HEK293 (cell line): Measurements from ENCODE around the gene CEMP1.
"Not testable (repeated sequence)": the region's sequence is repeated elsewhere in the genome, so short reads cannot be mapped to it uniquely, and the experiment has no call there.

Experiments used
- CTCF ChIP-seq: fragments of 450-650 bp; formaldehyde crosslinking; IDR thresholded peaks from 2 replicates; pipeline ENCODE4 v1.5.1; 2016; ENCODE audit warnings: missing biosample characterization, missing genetic modification characterization
- IKZF3 ChIP-seq: fragments of 450-650 bp; IDR thresholded peaks from 2 replicates; pipeline ENCODE4 v1.5.0; 2018; ENCODE audit warnings: missing biosample characterization, mild to moderate bottlenecking, missing genetic modification characterization, moderate library complexity
- YY1 ChIP-seq: fragments of 450-650 bp; formaldehyde crosslinking; IDR thresholded peaks from 2 replicates; pipeline ENCODE4 v1.5.1; 2018; ENCODE audit warnings: missing biosample characterization, missing genetic modification characterization
- ZBTB48 ChIP-seq: fragments of 450-650 bp; formaldehyde crosslinking; IDR thresholded peaks from 2 replicates; pipeline ENCODE4 v1.5.1; 2016; ENCODE audit warnings: missing biosample characterization, missing genetic modification characterization
- ZFP41 ChIP-seq: fragments of 450-650 bp; formaldehyde crosslinking; IDR thresholded peaks from 2 replicates; pipeline ENCODE4 v1.5.1; 2016; ENCODE audit warnings: missing biosample characterization, missing genetic modification characterization, borderline replicate concordance
- ZNF114 ChIP-seq: fragments of 450-650 bp; formaldehyde crosslinking; IDR thresholded peaks from 2 replicates; pipeline ENCODE4 v1.5.0; 2017; ENCODE audit warnings: missing biosample characterization, missing genetic modification characterization
- ZNF138 ChIP-seq: fragments of 450-650 bp; formaldehyde crosslinking; IDR thresholded peaks from 2 replicates; pipeline ENCODE4 v1.5.1; 2016; ENCODE audit warnings: missing biosample characterization, missing genetic modification characterization, borderline replicate concordance
- ZNF274 ChIP-seq, 2 experiments: fragments of 200-500 bp in 1 of 2; fragments of 450-650 bp in 1 of 2; sonication (Bioruptor generic) in 1 of 2; formaldehyde crosslinking in 1 of 2; IDR thresholded peaks; 2 replicates each; pipeline versions ENCODE4 v1.5.1 to v1.6.1; 2014 to 2016; ENCODE audit warnings: borderline replicate concordance in 1 of 2, inconsistent platforms in 1 of 2, low read length in 1 of 2, missing biosample characterization in 1 of 2, missing genetic modification characterization in 1 of 2
- TF ChIP-seq, protein P1 (sequence below): fragments of 450-650 bp; formaldehyde crosslinking; IDR thresholded peaks from 2 replicates; pipeline ENCODE4 v1.5.1; 2016; ENCODE audit warnings: missing biosample characterization, missing genetic modification characterization

- not testable (repeated sequence) for TF ChIP-seq ZNF274 (IDR thresholded peaks at IDR 0.05; ENCODE audit: low read length); ZNF274 (tag by site-specific recombination; IDR thresholded peaks at IDR 0.05; ENCODE audit: borderline replicate concordance); ZFP41; IKZF3 (tag by site-specific recombination); CTCF (tag by site-specific recombination); YY1; ZBTB48 (tag by site-specific recombination); ZNF114 (tag by site-specific recombination); ZNF138
- TF ChIP-seq, protein P1, sequence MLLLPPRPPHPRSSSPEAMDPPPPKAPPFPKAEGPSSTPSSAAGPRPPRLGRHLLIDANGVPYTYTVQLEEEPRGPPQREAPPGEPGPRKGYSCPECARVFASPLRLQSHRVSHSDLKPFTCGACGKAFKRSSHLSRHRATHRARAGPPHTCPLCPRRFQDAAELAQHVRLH (tag by site-specific recombination), result not testable (repeated sequence)
Measured at GRCh38 chr16:2539192-2539844, 8.1 kb upstream of the CEMP1 start.
